SIG-M5 treated with dmso at 0.1 percent for 504 hours (cell line): ENCODE results near the gene GPX6.
"Not testable (repeated sequence)": the region's sequence is repeated elsewhere in the genome, so short reads cannot be mapped to it uniquely, and the experiment has no call there.

Experiments used
- DNase-seq: peaks from one replicate; lab custom pipeline; 2025; ENCODE audit not compliant: unreplicated experiment; lab: John Stamatoyannopoulos, UW

Gene GPX6

DNA sequence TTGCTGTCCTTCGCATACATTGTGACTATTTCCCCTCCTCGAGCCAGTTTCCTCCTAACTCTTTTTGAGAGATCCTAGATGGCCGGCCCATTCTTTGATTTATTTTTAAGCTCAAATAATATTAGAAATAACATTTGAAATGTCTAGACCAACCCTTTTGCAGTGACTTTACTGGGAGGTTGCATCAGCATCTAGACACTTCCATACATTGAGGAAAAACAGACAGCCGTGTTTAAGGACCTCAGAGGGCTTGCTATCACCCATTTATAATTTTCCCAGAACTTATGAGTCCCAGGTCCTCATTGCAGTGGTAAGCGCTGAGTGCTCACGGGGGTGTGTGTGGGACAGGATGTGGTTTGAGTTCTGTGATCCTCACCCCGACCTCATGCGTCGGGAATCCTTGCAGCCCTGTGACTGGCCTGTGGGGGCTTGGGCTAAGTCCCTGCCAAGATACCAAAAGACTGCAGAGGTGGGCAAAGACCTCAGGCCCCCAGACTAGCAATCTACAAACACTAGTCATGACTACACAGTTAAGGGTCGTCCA is 10.0 kb upstream of the GPX6 start, which contains the start of gene GPX5:
Gene GPX5, plus strand, starts transcription at position 386 of the 544 bp plus-strand sequence. Its CDS starts 133 bp downstream, at position 519.
- DNase-seq, result no peak

DNA sequence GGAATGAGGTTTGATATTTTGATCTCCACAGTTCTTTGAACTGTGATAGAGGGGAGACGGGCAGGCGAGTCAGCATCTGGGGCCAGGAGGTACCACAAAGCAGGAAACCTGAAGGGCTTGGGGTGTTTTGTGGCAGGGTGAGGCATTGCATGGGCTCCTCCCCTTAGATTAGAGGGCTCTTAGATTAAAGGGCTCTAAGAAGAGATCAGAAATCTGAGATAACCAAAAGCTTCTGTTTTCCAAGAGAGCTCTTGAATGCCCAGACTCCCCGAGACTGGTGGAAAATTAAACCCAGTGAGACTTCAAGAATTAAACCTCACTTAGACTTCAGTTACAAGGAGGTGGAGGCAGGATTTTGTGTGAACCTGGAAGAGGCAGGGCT is 7.6 kb upstream of the GPX6 start:
- DNase-seq, result no peak

DNA sequence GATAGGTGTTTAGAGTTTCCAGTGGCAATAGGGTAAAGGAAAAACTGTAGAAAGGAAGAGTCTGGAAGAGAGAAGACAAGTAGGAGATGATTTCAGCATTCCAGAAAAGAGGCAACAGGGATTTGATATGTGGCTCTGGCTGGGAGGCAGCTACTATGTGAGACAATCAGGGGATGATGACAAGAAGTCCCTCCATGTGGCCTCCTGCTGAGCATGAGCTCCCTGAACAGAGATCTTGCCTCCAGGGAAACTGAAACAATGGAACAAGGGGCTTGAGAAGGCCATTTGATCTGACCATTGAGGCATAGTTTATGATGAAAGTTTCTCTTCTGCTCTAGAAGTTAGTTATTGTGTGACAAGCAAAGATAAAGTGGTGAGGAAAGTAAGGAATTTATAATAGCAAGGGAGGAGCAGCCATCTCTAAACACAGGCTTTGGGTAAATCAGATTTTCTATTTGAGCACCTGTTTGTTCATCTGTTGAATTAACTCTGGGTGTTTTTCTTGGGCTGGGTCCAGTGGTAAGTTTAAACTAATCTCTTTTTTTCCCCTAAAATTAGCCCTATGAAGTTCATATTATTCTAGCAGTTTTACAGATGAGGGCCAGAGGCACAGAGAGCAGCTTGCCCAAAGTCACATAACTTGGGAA is 7.1 kb upstream of the GPX6 start:
- DNase-seq, result no peak

DNA sequence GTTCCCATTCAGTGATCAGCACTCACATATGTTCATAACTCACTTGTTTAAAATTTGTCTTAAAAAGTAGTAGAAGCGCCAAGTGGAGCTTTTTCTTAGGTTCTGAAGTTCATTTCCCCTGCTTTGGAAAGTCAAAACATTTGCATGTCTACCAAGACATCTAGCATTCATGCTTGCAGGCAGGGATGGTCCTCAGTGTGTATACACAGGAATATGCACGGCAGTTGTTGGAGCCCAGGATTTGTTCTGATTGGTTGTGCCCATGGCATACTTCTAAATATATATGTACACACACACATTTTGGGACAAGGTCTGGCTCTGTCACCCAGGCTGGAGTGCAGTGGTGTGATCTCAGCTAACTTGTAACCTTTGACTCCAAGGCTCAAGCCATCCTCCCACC is 2.4 kb upstream of the GPX6 start:
- no peak for DNase-seq

DNA sequence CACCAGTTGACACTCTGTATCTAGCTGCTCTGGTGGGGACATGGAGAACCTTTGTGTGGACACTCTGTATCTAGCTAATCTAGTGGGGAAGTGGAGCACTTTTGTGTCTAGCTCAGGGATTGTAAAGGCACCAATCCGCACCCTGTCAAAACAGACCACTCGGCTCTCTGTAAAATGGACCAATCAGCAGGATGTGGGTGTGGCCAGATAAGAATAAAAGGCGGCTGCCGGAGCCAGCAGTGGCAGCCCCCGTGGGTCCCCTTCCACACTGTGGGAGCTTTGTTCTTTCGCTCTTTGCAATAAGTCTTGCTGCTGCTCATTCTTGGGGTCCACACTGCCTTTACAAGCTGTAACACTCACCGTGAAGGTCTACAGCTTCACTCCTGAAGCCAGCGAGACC is 3.2 kb downstream of the GPX6 start:
- DNase-seq, result not testable (repeated sequence)

DNA sequence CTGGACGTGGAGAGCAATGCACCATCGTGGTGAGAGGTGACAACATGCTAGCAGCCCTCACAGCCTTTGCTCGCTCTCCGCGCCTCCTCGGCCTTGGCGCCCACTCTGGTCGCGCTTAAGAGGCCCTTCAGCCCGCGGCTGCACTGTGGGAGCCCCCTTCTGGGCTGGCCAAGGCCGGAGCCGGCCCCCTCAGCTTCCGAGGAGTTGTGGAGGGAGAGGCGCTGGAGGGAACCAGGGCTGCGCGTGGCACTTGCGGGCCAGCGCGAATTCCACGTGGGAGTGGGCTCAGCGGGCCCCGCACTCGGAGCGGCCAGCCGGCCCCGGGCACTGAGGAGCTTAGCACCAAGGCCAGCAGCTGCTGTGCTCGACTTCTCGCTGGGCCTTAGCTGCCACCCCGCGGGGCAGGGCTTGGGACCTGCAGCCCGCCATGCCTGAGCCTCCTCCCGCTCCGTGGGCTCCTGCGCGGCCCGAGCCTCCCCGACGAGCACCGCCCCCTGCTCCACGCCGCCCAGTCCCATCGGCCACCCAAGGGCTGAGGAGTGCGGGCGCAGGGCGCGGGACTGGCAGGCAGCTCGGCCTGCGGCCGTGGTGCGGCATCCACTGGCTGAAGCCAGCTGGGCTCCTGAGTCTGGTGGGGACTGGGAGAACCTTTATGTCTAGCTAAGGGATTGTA is 3.8 kb downstream of the GPX6 start:
- DNase-seq, result no peak

DNA sequence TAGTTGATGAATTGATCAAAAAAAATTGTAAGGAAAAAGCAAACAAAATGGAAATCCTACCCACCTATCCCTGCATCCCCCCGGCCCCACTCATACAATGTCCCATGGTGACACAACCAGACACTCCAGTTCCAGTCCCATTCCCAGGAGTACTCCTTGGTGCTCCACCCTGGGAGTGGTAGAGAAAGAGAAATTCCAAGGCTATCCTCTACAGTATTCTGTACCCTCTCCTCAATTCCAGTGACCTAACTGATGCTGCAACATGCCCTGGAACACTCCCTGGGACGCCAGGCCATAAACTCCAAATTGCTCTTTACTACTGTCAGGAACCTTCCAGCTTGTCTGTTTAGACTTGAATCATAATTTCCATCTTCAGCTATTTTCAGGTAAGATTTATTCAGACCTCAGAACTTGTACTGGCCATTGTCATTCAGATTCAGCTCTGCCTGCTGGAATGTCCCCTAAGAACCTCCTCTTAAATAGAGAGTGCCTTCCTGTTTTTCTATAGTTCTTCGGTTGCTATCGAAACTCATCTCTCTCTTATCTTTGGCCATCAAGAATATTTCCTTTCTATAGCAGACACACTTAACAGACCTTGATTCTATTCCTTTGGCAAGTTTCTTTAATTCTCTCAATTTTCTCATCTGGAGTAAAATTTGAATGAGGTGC is 8.7 kb downstream of the GPX6 start:
- DNase-seq, result no peak

DNA sequence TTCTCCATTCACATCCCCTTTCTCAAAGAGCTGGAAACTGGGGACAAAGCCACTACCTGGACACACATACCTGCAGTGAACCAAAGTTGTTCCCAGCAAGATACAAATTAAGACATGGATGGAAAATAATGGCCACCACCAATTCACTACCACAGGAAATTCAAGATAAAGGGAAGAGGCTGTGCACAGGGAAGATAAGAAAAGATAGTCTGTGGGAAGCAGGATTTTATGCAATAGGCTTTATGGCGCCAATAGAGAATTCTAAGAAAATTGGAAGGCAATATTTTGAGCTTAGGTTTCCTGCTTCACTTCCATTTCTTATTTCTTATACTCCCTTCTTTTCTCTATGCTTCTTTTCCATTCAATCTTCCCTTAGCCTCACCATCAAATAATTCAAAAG is 9.9 kb downstream of the GPX6 start:
- DNase-seq, result no peak

DNA sequence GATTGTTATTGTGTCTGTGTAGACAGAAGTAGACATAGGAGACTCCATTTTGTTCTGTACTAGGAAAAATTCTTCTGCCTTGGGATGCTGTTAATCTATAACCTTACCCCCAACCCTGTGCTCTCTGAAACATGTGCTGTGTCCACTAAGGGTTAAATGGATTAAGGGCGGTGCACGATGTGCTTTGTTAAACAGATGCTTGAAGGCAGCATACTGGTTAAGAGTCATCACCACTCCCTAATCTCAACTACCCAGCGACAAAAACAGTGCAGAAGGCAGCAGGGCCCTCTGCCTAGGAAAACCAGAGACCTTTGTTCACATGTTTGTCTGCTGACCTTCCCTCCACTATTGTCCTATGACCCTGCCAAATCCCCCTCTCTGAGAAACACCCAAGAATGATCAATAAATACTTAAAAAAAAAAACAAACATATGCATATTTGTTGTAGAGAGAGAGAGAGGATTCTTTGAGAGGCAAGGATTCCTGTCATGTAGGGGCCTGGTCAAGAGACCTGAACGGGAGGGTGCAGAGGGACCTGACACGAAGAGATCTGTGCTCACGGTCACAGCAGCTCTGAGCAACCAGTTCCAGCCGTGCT is 12.8 kb downstream of the GPX6 start:
- DNase-seq, result not testable (repeated sequence)

DNA sequence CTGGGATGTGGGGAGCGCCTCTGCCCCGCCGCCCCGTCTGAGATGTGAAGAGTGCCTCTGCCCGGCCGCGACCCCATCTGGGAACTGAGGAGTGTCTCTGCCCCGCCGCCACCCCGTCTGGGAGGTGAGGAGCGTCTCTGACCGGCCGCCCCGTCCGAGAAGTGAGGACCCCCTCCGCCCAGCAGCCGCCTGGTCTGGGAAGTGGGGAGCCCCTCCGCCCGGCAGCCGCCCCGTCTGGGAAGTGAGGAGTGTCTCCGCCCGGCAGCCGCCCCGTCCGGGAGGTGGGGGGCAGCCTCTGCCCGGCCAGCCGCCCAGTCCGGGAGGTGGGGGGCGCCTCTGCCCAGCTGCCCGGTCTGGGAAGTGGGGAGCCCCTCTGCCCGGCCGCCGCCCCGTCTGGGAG is 13.5 kb downstream of the GPX6 start:
- DNase-seq, result not testable (repeated sequence)

DNA sequence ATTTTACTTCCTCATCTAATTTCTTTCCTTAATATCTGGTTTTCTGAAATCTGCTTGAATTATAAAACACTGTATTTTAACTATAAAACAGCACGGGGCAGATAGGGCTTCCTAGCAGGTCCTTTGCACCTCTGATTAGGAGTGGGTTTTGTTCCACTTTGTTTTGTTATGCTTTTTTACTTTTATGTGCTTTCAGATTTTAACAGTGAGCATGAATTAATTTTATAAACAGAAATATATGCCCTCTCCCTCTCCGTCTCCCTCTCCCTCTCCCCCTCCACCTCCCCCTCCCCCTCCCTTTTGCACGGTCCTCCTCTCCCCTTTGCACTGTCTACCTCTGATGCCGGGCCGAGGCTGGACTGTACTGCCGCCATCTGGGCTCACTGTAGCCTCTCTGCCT is 14.3 kb downstream of the GPX6 start:
- DNase-seq, result no peak

DNA sequence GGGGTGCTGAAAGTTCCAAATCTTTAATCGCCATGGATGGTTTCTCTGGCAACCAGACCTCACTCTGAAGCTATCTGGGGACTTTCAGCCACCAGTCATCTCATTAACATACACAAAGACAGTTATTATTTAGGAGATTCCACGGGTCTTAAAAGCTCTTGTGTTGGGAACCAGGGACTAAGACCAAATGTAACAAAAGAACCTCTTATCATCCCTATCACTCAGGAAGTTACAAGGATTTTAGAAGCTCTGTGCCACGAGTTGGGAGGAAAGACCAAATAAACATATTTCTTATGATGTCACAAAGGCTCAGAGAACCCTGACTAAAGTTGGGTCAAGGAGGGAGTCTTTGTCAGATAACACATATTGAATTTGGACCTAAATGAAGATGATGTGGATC is 17.7 kb downstream of the GPX6 start:
- DNase-seq, result no peak

DNA sequence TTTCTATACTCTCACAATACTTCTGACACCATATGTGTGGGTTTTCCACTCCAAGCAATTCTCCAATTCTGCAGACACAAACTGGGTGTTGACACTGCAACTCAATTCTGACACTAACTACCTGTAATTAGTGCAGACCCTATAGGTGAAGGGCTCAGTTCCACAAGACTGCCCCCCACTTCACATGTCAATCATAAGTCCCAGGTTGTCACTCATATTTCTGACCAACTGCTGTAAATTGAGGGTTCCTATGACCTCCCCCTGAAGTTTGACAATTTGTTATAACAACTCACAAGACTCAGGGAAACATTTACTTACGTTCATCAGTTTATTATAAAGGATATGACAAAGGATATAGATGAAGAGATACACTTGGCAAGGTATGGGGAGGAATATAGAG is 18.3 kb downstream of the GPX6 start:
- no peak for DNase-seq

DNA sequence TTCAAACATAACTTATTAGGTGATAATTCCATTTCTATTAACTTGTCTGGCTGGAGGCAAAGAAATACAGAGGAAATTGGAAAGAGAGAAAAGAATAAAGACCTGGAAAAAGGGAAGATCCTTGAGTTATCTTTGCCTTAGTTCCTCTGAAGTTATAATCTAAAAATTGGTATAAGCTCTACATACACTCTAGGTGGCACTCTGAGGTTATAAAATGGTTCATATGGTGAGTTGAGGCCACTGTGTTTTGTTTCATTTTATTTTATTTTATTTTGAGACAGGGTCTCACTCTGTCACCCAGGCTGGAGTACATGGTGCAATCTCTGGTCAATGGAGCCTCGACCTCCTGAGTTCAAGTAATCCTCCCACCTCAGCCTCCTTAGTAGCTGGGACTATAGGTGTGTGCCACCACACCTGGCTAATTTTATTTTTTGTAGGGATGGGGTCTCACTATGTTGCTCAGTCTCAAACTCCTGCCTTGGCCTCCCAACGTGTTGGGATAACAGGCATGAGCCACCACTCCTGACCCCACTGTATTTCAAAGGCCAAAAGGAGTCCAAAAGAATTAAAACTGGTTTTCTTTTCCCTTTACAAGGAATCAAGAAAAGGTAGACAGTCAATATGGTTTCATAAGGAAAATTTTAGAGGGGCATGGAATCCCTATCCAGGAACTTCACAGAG is 19.4 kb downstream of the GPX6 start:
- DNase-seq, result no peak

DNA sequence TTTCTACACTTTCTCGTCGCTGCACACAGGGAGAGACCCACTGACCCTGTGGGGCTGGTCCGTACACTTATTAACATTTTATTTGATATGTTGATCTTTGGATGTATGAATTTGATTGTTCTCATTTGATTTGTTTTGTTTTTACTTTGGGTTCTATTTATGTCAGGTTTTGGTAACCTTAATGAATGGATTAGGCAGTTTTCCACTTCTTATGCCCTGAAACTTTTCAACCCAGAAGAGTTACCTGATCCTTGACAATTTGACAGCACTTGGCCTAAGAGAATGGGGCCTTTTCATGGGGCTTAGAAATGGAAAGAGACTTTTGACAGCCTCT is 23.6 kb downstream of the GPX6 start:
- DNase-seq, result no peak

DNA sequence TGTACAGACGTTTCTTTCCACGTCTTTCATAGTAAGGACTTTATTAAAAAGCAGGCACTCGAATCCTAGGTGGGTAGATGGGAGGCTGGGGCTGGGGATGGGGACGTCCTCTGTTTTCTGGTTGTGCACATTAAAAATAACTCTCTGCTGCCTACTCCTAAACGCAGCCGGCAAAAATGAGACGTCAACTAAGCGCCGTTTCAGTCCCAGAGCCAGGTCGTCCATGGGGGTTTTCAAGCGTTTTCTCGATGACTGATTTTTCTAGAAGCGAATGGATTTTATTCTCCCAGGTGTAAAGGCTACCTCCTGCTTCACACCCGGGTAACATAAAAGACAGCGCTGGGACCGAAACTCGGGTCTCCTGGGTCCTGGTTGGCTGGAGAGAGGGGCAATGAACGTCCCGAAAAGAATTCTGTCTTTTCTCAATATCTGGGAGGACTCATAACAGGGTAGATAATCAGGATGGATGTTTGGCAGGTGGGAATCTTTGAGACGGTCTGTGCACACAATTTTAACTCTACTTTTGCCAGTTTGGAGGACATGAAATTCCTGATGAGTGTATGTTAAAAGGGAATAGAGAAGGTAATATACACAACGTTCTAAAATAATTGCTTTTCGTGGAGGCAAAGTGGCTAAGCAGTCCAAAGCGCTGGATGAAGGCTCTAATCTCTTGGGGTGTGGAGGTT is 25.2 kb downstream of the GPX6 start:
- DNase-seq, result no peak

DNA sequence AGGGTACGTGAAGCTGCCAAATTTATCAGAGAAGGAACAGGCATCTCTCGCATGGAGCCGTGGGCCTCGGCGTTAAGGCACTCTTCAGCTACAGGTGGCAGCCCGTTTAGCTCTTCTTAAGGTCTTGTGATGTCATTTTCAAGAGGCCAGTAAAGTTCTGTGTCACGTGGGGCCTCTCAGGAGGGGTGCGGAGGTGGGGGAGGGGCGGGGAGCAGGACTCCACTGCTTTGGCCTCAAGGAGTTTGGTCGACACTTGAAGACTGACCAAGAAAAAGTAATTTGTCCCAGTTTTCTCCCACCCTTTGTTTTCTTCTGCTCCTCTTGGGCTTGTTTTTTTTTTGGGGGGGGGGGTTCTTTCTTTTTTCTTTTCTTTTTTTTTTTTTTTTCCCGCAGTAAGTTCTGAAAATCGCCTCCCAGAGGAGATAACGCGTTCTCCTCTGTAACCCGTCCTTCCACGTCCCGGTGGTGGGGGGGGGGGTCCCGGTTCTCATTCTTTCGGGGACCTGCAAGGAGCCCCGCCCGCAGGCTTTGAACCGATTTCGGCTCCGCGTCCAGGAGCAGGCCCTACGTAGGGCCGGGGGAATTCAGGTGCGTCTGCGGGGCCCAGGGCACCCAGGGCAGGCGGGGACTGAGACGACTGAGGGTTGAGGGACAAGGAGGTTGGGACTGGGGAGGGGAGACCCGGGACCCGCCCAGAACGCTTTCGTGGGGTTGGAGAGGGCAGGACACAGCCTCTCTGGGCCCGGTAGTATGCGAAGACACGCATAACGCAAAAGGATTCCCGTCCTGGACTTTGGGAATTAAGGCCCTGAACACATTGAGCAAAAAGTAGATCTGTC is 26.0 kb downstream of the GPX6 start:
- DNase-seq, result peak; percentile 3

DNA sequence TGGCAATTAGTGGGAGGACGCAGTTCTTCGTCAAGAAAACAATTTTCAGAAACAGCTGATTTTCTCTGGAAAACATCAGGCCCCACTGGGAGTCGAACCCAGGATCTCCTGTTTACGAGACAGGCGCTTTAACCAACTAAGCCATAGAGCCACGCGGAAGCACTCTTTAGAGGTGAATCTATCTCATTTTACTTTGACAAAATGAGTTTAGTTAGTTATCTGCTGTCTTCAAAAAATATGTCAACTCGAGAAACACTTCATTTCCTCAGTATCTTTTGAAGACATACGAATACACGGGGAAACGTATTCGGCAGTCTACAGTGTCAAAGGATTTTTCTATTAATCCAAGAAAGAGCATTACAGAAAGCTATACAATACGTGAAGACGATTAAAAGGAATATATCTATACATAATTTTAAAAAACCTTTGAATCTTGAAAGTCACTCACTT is 26.7 kb downstream of the GPX6 start:
- DNase-seq, result no peak

DNA sequence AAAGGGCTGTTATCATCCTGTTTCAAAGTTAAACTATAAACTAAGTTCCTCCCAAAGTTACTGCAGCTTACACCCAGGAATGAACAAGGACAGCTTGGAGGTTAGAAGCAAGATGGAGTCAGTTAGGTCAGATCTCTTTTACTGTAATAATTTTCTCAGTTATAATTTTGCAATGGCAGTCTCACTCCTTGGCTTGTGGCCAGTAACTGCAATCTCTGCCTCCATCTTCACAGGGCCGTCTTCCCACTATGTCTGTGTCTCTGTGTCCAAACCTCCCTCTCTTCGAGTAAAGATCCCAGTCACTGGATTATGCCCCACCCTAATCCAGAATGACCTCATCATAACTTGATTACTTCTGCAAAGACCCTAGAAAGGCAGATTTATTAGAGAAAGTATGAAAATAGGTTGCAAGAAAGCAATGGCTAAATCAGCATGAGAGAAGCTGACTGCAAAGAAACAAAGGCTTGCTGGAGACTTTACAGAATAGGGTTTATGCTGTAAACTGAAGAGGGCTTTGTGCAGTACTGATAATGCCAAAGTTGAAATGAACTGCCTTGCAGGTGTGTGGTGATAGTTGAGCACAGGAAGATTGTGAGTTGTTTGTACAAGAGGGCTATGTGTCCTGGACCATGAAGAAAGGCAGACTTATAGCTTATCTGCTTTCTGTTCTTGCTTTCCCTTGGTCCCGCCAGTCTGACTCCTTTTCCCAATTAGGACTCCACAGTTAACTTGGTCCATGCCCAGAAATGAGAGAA is 28.4 kb downstream of the GPX6 start:
- DNase-seq, result no peak
